IPS-15b (cell line): ENCODE results near the gene TMC6.
"Not testable (repeated sequence)": the region's sequence is repeated elsewhere in the genome, so short reads cannot be mapped to it uniquely, and the experiment has no call there.

Source experiments
- H3K27me3 ChIP-seq: one replicate; pipeline ENCODE4 v1.6.1; 2013; ENCODE audit warnings: low read length; ENCODE audit not compliant: control insufficient read depth, insufficient read depth
- H3K36me3 ChIP-seq: one replicate; pipeline ENCODE4 v1.6.1; 2013; ENCODE audit warnings: low read length; ENCODE audit not compliant: control insufficient read depth, insufficient read depth
- H3K4me1 ChIP-seq: one replicate; pipeline ENCODE4 v1.6.1; 2013; ENCODE audit warnings: mild to moderate bottlenecking, low read length; ENCODE audit not compliant: control insufficient read depth, insufficient read depth
- H3K4me3 ChIP-seq: one replicate; pipeline ENCODE4 v1.5.1; 2013; ENCODE audit warnings: low read depth, low read length
- H3K9ac ChIP-seq: one replicate; pipeline ENCODE4 v1.6.1; 2013; ENCODE audit warnings: low read depth, mild to moderate bottlenecking, low read length
- H3K9me3 ChIP-seq: one replicate; pipeline ENCODE4 v1.6.1; 2013; ENCODE audit warnings: mild to moderate bottlenecking, low read length; ENCODE audit not compliant: control insufficient read depth, insufficient read depth

TMC6 gene

GRCh38 chr17:78128551-78129350 lies at the start of gene TMC6:
TMC6 (minus strand) TSS chr17:78128755; CDS start chr17:78126832, 1,923 bp downstream.
- H3K9me3 ChIP-seq, result no peaks in the 10 kb centered on the region
- H3K36me3 ChIP-seq, result peaks cover 10% of the 10 kb centered on the region
- peak within 1 kb of the TSS; percentile 73 for H3K9ac ChIP-seq
- peaks cover 24% of the 10 kb centered on the region for H3K27me3 ChIP-seq
- peak within 1 kb of the TSS; percentile 65 for H3K4me3 ChIP-seq
- peaks cover 6% of the 10 kb centered on the region for H3K4me1 ChIP-seq

- Histone ChIP-seq H3K4me3 (no peak overlapping the region), H3K36me3 (peaks cover 53% of the 10 kb centered on the region), H3K9me3 (no peaks in the 10 kb centered on the region), H3K9ac (no peak overlapping the region), H3K4me1 (peaks cover 5% of the 10 kb centered on the region), H3K27me3 (no peaks in the 10 kb centered on the region)
Measured at GRCh38 chr17:78176548-78177025, 48.0 kb upstream of the TMC6 start.

- Histone ChIP-seq H3K4me1 (peaks cover 5% of the 10 kb centered on the region), H3K27me3 (no peaks in the 10 kb centered on the region), H3K36me3 (peaks cover 62% of the 10 kb centered on the region), H3K4me3 (no peak overlapping the region), H3K9ac (no peak overlapping the region), H3K9me3 (no peaks in the 10 kb centered on the region)
Measured at GRCh38 chr17:78175643-78175981, 47.1 kb upstream of the TMC6 start.

DNA sequence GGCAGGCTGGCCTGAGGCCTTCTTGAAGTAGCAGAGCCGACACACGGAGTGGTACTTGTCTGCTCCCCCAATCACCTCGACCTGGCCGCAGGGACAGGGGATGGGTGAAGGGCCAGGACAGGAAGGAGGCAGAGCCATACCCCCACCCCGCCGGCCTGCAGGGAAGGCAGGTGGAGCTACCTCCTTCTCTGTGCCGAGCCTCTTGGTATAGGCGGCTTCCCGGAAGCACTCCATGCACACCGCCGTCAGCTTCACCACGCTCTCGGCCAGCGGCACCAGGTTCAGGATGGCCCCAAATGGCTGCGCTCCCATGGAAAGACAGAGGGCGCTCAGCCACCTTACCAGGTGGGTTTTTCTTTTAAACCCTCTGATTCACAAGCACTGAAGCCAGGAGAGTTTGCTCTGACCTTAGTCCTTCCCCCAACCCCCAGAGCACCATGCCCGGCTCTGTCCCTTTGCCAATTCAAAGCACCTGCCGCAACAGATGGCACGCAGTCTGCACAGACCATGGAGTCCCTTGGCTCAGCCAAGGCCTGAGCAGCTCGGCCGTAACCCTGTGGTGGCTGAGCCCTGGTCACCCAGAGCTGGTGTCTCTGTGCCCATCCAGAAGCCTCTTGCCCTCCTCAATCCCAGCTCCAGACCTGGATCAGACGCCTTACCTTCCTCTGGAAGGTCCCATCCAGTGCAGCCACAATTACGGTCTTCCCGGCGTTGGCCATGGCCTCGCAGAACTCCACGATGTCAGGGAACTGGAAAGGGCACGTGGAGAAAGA lies 46.5 kb upstream of the TMC6 start:
- H3K4me1 ChIP-seq, result peaks cover 5% of the 10 kb centered on the region
- no peaks in the 10 kb centered on the region for H3K9me3 ChIP-seq
- H3K9ac ChIP-seq, result no peak overlapping the region
- peaks cover 61% of the 10 kb centered on the region for H3K36me3 ChIP-seq
- H3K27me3 ChIP-seq, result no peaks in the 10 kb centered on the region
- H3K4me3 ChIP-seq, result no peak overlapping the region

- H3K9ac ChIP-seq, result no peak overlapping the region
- H3K27me3 ChIP-seq, result no peaks in the 10 kb centered on the region
Measured at GRCh38 chr17:78174346-78174869, 45.9 kb upstream of the TMC6 start.

GRCh38 chr17:78173097-78173715 lies 44.7 kb upstream of the TMC6 start:
- Histone ChIP-seq H3K9ac (no peak overlapping the region), H3K9me3 (no peaks in the 10 kb centered on the region), H3K27me3 (no peaks in the 10 kb centered on the region), H3K4me1 (peaks cover 10% of the 10 kb centered on the region), H3K36me3 (peaks cover 46% of the 10 kb centered on the region), H3K4me3 (no peak overlapping the region)

More at GRCh38 chr17:78174346-78174869, 45.9 kb upstream of the TMC6 start:
- Histone ChIP-seq H3K9me3 (no peaks in the 10 kb centered on the region), H3K4me3 (no peak overlapping the region), H3K4me1 (peaks cover 10% of the 10 kb centered on the region), H3K36me3 (peaks cover 57% of the 10 kb centered on the region)

DNA sequence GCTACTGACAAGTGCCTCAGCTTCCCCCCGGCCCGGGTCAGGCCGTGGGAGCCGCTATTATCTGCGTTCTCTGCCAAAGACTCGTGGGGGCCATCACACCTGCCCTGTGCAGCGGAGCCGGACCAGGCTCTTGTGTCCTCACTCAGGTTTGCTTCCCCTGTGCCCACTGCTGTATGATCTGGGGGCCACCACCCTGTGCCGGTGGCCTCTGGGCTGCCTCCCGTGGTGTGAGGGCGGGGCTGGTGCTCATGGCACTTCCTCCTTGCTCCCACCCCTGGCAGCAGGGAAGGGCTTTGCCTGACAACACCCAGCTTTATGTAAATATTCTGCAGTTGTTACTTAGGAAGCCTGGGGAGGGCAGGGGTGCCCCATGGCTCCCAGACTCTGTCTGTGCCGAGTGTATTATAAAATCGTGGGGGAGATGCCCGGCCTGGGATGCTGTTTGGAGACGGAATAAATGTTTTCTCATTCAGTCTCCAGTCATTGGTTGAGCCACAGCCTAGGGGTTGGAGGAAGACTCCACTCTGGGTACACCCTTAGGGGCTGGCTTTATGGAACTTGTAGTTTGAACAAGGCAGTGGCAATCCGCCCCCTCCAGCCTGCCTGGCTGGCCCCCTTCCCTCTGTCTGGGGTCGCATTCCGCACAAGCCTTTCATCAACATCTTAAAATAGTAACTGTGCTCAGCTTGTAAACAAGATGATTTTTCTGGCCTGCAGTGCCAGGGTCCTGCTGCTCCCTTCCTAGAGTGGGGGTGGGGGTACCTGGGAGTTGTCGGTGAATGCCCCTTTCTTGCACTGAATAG lies 43.9 kb upstream of the TMC6 start:
- H3K27me3 ChIP-seq, result no peaks in the 10 kb centered on the region
- peaks cover 10% of the 10 kb centered on the region for H3K4me1 ChIP-seq
- no peak overlapping the region for H3K9ac ChIP-seq
- H3K36me3 ChIP-seq, result peaks cover 45% of the 10 kb centered on the region
- no peaks in the 10 kb centered on the region for H3K9me3 ChIP-seq
- no peak overlapping the region for H3K4me3 ChIP-seq

- H3K4me3 ChIP-seq, H3K9ac ChIP-seq, H3K9me3 ChIP-seq, H3K27me3 ChIP-seq: not testable (repeated sequence)
- peaks cover 45% of the 10 kb centered on the region for H3K36me3 ChIP-seq
- H3K4me1 ChIP-seq, result peaks cover 10% of the 10 kb centered on the region
Measured at GRCh38 chr17:78171591-78172248, 43.2 kb upstream of the TMC6 start.

DNA sequence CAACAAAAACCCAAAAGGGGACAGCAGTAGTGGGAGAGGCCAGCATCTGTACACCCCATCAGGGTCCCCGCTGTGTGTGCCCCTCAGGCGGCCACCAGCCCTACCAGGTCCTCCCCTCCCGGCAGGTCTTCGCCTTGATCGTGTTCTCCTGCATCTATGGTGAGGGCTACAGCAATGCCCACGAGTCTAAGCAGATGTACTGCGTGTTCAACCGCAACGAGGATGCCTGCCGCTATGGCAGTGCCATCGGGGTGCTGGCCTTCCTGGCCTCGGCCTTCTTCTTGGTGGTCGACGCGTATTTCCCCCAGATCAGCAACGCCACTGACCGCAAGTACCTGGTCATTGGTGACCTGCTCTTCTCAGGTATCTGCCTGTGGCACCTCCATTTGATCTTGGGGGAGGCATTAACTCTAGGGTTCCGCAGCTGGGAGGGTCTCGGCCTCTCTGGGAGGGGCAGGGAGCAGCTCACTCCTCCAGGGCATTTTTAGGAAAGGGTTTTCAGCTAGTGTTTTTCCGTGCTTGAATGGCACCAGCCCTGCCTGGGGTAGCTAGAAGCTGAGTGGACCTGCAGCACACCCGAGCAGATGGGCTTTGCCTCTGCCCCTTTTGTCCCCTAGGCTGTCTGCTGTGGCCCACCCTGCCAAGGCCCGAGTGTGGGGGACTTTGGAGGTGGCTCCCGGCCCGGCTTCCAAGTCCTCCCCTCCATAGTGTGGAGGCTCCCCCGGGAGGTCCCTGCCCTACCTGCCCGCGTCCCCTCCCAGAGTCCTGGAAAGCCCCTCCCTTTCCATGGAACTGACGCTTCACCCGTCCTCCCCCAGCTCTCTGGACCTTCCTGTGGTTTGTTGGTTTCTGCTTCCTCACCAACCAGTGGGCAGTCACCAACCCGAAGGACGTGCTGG lies 42.4 kb upstream of the TMC6 start:
- no peaks in the 10 kb centered on the region for H3K27me3 ChIP-seq
- no peak overlapping the region for H3K4me3 ChIP-seq
- peaks cover 40% of the 10 kb centered on the region for H3K36me3 ChIP-seq
- no peaks in the 10 kb centered on the region for H3K9me3 ChIP-seq
- H3K9ac ChIP-seq, result no peak overlapping the region
- peaks cover 10% of the 10 kb centered on the region for H3K4me1 ChIP-seq
